Lower leg skin (tissue), 4 donors: ENCODE measurements around the gene MAD1L1. TPM values are rescaled to one million over a fixed set of nuclear protein-coding genes. Genes with fewer than 3 reads are reported as not detected.
"Not testable (repeated sequence)": the region's sequence is repeated elsewhere in the genome, so short reads cannot be mapped to it uniquely, and the experiment has no call there.

Experiments
- DNase-seq, 2 donors: peaks; one replicate each; pipeline ENCODE4 v3.0.0-alpha.2; 2019; ENCODE audit warnings: low spot score in 2 of 2
- H3K4me3 ChIP-seq: fragments of 200-600 bp; sonication (generic); 2 replicates; pipeline ENCODE4 v1.5.1; 2017; ENCODE audit warnings: mild to moderate bottlenecking, low read depth; ENCODE audit not compliant: poor library complexity, severe bottlenecking
- CTCF ChIP-seq, 3 donors: fragments of 450-650 bp; IDR thresholded peaks; one replicate each; pipeline ENCODE4 v1.5.1; 2016; ENCODE audit warnings: antibody characterized with exemption in 3 of 3, mild to moderate bottlenecking in 3 of 3, moderate library complexity in 2 of 3
- POLR2A ChIP-seq, 2 donors: fragments of 450-650 bp; IDR thresholded peaks; one replicate each; pipeline ENCODE4 v1.6.1; 2016 to 2017; ENCODE audit warnings: antibody characterized with exemption in 2 of 2, mild to moderate bottlenecking in 1 of 2, moderate library complexity in 1 of 2
- WGBS, 2 donors: methylation state at CpG; one replicate each; pipeline ENCODE4 v1.1.5; 2018; 5-methylcytosine and 5-hydroxymethylcytosine counted together
- intact Hi-C: fragments of 100-400 bp; cut with DNase I; formaldehyde crosslinking; loops from one replicate; pipeline ENCODE4 v1.15.0; 2023; ENCODE audit warnings: low total_unique reads
- total RNA-seq, 4 donors: library from RNA; depleted of rRNA; stranded (reverse); fragments of >200 nt; gene quantifications; one replicate each; pipeline ENCODE4 v1.1.0, GENCODE V29; 2016

The MAD1L1 gene
- total RNA-seq, 4 donors from 2014 or later = 37.7 to 77.8 (median 59.4) TPM

- no peak for DNase-seq
- TF ChIP-seq POLR2A (IDR thresholded peaks at IDR 0.05) = no peak
- no peak for TF ChIP-seq CTCF (IDR thresholded peaks at IDR 0.05)
- no peak overlapping the region for H3K4me3 ChIP-seq
- intact Hi-C loops = no loop called here
- WGBS, 2 donors = 89 to 91% methylated on average over 21 to 25 of the region's 25 CpGs
Measured at GRCh38 chr7:1864161-1864940, 368.4 kb downstream of the MAD1L1 start.

GRCh38 chr7:1863091-1863900 is 369.4 kb downstream of the MAD1L1 start:
- no peak overlapping the region for H3K4me3 ChIP-seq
- intact Hi-C loops = no loop called here
- TF ChIP-seq CTCF (IDR thresholded peaks at IDR 0.05) (no peak), POLR2A (IDR thresholded peaks at IDR 0.05) (no peak)
- DNase-seq = no peak
- WGBS, 2 donors = 89 to 90% methylated on average over 36 to 40 of the region's 40 CpGs

- no peak overlapping the region for H3K4me3 ChIP-seq
- 84 to 90% methylated on average over 9 of the region's 9 CpGs for WGBS, 2 donors
- DNase-seq = no peak
- intact Hi-C loops = no loop called here
- TF ChIP-seq POLR2A (IDR thresholded peaks at IDR 0.05) (no peak), CTCF (IDR thresholded peaks at IDR 0.05) (no peak)
Measured at GRCh38 chr7:1862560-1862959, 370.2 kb downstream of the MAD1L1 start.

- no peak for DNase-seq
- H3K4me3 ChIP-seq = no peak overlapping the region
- intact Hi-C loops = no loop called here
- TF ChIP-seq POLR2A (IDR thresholded peaks at IDR 0.05) = no peak
- TF ChIP-seq CTCF (IDR thresholded peaks at IDR 0.05) = no peak
- 66 to 93% methylated on average over 6 to 14 of the region's 19 CpGs for WGBS, 2 donors
Measured at GRCh38 chr7:1861799-1862458, 370.8 kb downstream of the MAD1L1 start.

GRCh38 chr7:1860881-1861798 is 371.6 kb downstream of the MAD1L1 start:
- intact Hi-C loops, H3K4me3 ChIP-seq, DNase-seq: not testable (repeated sequence)
- WGBS, 2 donors = 93 to 95% methylated on average over 4 to 9 of the region's 33 CpGs
